Left ventricle myocardium superior (tissue), 1 donor: ENCODE measurements around the gene EIF4A3. TPM values are rescaled to one million over a fixed set of nuclear protein-coding genes. Genes with fewer than 3 reads are reported as not detected.

Source experiments
- ATAC-seq: fragments of 200-7000 bp; cut with Tn5 transposase; one replicate; pipeline ENCODE4 v1.9.1; 2020; ENCODE audit warnings: mild to moderate bottlenecking, moderate library complexity
- DNase-seq: peaks from one replicate; pipeline ENCODE4 v3.0.0-alpha.2; 2020
- intact Hi-C: fragments of 100-400 bp; cut with micrococcal nuclease; formaldehyde crosslinking; loops from one replicate; pipeline ENCODE4 v1.11.0; 2022
- total RNA-seq: library from RNA; stranded (reverse); fragmentation: NEBNext Ultra II Directional; extraction: Animal tissue kit (Norgen Biotek cat#: 25700); gene quantifications from one replicate; pipeline ENCODE4 v1.2.1, GENCODE V29; 2021
- donor health status: DM: no; HTN: yes; CAD: no; lungs with severe emphysema.

The EIF4A3 gene
- total RNA-seq, 1 donor from 2014 or later = 31.6 TPM

DNA sequence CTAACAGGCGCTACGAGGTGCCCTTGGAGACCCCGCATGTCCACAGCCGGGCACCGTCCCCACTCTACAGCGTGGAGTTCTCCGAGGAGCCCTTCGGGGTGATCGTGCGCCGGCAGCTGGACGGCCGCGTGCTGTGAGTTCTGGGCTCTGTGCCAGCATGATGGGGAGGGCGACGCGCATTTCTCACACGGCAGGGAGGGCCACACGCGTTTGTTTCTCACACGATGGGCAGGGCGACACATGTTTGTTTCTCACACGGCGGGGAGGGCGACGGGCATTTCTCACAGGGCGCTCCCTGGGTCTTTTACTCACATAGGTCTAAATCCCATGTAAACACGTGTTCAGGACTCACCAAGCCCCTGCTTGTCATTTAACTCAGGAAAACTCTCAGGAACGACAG is 41.2 kb downstream of the EIF4A3 start:
- intact Hi-C loops = no loop called here
- no peak for ATAC-seq
- peak; percentile 33 for DNase-seq

DNA sequence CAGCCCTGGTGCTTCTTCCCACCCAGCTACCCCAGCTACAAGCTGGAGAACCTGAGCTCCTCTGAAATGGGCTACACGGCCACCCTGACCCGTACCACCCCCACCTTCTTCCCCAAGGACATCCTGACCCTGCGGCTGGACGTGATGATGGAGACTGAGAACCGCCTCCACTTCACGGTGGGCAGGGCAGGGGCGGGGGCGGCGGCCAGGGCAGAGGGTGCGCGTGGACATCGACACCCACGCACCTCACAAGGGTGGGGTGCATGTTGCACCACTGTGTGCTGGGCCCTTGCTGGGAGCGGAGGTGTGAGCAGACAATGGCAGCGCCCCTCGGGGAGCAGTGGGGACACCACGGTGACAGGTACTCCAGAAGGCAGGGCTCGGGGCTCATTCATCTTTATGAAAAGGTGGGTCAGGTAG is 42.0 kb downstream of the EIF4A3 start:
- DNase-seq = peak; percentile 22
- intact Hi-C loops = no loop called here
- no peak for ATAC-seq

DNA sequence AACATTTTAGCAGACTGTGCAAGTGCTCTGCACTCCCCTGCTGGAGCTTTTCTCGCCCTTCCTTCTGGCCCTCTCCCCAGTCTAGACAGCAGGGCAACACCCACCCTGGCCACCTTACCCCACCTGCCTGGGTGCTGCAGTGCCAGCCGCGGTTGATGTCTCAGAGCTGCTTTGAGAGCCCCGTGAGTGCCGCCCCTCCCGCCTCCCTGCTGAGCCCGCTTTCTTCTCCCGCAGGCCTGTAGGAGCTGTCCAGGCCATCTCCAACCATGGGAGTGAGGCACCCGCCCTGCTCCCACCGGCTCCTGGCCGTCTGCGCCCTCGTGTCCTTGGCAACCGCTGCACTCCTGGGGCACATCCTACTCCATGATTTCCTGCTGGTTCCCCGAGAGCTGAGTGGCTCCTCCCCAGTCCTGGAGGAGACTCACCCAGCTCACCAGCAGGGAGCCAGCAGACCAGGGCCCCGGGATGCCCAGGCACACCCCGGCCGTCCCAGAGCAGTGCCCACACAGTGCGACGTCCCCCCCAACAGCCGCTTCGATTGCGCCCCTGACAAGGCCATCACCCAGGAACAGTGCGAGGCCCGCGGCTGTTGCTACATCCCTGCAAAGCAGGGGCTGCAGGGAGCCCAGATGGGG is 42.5 kb downstream of the EIF4A3 start:
- DNase-seq (peak; percentile 19), ATAC-seq (no peak)
- intact Hi-C loops = no loop called here

DNA sequence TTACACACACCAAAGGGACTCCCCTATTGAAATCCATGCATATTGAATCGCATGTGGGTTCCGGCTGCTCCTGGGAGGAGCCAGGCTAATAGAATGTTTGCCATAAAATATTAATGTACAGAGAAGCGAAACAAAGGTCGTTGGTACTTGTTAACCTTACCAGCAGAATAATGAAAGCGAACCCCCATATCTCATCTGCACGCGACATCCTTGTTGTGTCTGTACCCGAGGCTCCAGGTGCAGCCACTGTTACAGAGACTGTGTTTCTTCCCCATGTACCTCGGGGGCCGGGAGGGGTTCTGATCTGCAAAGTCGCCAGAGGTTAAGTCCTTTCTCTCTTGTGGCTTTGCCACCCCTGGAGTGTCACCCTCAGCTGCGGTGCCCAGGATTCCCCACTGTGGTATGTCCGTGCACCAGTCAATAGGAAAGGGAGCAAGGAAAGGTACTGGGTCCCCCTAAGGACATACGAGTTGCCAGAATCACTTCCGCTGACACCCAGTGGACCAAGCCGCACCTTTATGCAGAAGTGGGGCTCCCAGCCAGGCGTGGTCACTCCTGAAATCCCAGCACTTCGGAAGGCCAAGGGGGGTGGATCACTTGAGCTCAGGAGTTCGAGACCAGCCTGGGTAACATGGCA is 43.4 kb downstream of the EIF4A3 start:
- intact Hi-C loops = no loop called here
- ATAC-seq (no peak), DNase-seq (peak; percentile 18)

DNA sequence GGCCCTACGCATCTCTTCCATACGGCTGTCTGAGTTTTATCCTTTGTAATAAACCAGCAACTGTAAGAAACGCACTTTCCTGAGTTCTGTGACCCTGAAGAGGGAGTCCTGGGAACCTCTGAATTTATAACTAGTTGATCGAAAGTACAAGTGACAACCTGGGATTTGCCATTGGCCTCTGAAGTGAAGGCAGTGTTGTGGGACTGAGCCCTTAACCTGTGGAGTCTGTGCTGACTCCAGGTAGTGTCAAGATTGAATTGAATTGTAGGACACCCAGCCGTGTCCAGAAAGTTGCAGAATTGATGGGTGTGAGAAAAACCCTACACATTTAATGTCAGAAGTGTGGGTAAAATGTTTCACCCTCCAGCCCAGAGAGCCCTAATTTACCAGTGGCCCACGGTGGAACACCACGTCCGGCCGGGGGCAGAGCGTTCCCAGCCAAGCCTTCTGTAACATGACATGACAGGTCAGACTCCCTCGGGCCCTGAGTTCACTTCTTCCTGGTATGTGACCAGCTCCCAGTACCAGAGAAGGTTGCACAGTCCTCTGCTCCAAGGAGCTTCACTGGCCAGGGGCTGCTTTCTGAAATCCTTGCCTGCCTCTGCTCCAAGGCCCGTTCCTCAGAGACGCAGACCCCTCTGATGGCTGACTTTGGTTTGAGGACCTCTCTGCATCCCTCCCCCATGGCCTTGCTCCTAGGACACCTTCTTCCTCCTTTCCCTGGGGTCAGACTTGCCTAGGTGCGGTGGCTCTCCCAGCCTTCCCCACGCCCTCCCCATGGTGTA is 44.1 kb downstream of the EIF4A3 start:
- ATAC-seq (no peak), DNase-seq (peak; percentile 25)
- intact Hi-C loops = no loop called here

DNA sequence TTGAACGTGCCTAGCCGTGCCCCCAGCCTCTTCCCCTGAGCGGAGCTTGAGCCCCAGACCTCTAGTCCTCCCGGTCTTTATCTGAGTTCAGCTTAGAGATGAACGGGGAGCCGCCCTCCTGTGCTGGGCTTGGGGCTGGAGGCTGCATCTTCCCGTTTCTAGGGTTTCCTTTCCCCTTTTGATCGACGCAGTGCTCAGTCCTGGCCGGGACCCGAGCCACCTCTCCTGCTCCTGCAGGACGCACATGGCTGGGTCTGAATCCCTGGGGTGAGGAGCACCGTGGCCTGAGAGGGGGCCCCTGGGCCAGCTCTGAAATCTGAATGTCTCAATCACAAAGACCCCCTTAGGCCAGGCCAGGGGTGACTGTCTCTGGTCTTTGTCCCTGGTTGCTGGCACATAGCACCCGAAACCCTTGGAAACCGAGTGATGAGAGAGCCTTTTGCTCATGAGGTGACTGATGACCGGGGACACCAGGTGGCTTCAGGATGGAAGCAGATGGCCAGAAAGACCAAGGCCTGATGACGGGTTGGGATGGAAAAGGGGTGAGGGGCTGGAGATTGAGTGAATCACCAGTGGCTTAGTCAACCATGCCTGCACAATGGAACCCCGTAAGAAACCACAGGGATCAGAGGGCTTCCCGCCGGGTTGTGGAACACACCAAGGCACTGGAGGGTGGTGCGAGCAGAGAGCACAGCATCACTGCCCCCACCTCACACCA is 44.8 kb downstream of the EIF4A3 start:
- DNase-seq (peak; percentile 46), ATAC-seq (peak; percentile 10)
- intact Hi-C loops = no loop called here

DNA sequence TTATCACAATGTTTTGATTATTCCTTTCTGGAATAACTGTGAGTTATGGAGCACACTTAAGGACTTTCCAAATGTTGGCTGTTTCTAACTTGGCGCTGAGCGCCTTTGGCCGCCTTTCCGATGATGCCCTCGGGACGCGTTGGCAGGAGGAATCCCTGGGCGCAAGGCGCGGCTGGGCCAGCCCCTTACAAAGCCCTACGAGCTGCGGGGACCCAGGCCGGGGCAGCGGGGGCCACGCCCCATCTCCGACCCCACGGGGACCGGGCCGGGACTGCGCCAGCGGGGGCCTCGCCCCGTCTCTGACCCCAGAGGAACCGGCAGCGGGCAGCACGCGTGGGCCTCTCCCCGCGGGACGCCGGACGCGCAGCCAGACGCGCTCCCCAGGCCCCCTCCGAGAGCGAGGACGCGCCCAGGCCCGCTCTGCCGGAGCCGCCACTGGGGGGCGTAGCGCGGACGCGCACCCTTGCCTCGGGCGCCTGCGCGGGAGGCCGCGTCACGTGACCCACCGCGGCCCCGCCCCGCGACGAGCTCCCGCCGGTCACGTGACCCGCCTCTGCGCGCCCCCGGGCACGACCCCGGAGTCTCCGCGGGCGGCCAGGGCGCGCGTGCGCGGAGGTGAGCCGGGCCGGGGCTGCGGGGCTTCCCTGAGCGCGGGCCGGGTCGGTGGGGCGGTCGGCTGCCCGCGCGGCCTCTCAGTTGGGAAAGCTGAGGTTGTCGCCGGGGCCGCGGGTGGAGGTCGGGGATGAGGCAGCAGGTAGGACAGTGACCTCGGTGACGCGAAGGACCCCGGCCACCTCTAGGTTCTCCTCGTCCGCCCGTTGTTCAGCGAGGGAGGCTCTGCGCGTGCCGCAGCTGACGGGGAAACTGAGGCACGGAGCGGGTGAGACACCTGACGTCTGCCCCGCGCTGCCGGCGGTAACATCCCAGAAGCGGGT is 45.6 kb downstream of the EIF4A3 start, which contains the start of gene GAA:
TSS of gene GAA (plus strand) at position 571 of the 935 bp plus-strand sequence. CDS start 3,006 bp downstream, outside the sequence.
- intact Hi-C loops = no loop called here
- DNase-seq (peak; percentile 95), ATAC-seq (peak; percentile 93)

DNA sequence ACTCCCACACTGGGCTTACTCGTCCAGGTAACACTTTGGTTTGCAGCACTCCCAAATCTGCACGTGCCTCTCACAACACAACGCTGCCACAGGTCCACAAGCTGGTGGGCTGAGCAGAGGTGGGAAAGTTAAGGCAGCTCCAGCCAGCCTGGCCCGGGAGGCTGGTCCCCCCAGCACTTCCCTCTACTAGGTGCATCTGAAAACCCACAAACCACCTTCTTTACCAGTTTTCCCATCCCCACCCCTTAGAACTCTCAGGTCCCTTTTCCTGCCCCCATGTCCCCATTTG is 46.9 kb downstream of the EIF4A3 start:
- intact Hi-C loops = no loop called here
- ATAC-seq = no peak
- DNase-seq = no peak

DNA sequence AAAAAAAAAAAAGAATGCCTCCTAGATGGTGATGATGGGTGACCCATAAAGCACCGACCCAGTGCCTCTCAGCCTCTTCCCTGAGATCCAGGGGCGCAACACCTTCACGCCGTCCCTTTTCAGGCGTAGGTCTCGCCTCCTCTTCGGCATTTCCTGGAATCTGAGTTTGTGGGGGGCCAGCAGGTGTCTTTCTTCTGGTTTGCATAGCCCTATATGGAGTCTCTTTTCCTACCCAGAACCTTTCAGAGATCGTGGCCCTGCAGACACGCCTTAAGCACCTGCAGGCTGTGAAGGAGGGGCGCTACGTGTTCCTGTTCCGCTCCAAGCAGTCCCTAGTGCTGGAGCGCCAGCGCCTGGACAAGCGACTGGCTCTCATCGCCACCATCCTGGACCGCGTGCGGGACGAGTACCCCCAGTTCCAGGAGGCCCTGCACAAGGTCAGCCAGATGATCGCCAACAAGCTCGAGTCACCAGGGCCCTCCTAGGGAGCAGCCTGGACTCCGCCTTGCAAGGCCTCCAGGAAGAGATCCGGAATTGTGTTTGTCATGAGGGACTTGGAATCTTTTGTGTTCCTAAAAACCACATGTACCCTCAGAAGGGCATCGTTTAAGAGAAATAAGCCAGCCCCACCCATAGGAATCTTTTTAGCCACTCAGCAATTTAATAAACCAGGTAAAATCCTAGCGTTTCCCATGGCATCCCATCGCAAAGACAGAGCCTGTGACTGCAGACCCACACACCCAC is 47.5 kb downstream of the EIF4A3 start:
- DNase-seq (no peak), ATAC-seq (no peak)
- intact Hi-C loops = no loop called here

DNA sequence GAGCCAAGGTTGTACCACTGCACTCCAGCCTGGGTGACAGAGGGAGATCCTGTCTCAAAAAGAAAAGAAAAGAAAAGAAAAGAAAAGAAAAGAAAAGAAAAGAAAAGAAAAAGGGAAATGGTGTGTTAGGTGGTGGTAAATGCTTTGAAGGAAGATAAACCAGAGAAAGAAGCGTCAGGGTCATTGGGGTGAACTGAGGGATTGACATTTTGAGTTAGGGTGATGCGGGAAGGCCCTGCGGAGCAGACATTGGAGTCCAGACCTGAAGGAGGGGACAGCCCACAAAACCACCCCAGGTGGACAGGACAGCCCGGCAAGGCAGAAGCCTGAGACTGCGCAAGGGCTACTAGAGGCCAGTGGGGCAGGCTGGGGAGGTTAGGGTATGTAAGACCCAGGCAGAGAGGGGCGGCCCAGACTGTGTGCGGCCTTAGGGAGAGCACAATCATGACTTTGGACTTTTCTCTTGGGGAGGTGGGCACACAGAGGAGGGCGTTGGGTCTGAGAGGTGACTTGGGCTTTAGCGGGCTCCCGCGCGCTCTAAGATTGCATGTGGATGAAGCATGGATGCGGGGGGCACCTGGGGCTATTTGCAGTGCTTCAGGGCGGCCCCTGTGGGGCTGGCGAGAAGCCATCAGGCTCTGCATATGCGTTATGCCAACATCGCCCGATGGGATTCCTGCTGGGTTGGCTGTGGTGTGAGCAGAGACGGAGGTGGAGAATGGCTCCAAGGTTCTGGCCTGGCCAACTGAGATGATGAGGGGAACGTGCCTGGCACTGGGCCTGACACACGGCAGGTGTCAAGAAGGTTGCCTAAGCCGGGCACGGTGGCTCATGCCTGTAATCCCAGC is 48.9 kb downstream of the EIF4A3 start:
- ATAC-seq (no peak), DNase-seq (no peak)
- intact Hi-C loops = no loop called here

DNA sequence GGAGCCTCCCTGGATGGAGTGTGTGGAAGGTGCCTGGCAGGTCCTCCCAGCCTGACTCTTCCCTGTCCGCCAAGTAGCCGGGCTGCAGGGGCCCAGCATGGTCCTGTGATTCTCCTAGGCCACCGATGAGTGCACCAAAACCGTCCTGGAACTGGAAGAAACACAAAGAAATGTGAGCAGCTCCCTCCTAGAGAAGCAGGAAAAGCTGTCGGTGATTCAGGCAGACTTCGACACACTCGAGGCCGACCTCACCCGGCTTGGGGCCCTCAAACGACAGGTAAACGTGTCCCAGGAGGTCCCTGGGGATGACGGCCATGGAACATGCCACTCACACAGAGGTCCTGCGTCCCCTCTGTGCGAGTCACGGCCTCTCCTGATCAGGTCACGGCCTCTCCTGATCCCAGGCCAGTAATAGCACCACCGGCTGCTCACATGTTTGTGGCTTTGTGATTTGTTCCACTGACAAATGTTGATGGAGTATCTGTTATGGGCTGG is 49.8 kb downstream of the EIF4A3 start:
- DNase-seq = no peak
- intact Hi-C loops = no loop called here
- ATAC-seq = no peak

DNA sequence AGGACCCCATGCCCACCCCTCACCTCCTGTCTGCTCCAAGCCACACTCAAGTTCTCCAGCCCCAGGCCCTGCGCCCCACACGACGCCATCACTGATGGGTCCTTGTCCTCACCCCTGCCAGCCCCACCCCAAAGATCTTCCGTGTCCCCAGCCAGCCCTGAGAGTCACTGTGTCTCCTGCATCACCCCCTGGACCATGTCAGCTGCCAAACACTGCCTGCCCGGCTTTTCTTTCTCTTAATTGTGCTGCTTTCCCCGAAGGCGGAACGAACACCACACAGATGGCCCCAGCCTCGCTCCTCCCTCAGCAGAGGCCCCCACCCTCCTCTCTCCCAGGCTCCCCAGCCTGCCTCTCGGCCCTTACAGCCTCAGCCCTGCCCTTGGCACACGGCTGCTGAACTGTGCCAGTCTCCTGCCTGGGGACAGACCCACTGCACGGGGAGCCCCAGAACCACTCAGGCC is 50.3 kb downstream of the EIF4A3 start:
- intact Hi-C loops = no loop called here
- DNase-seq = no peak
- ATAC-seq = no peak

DNA sequence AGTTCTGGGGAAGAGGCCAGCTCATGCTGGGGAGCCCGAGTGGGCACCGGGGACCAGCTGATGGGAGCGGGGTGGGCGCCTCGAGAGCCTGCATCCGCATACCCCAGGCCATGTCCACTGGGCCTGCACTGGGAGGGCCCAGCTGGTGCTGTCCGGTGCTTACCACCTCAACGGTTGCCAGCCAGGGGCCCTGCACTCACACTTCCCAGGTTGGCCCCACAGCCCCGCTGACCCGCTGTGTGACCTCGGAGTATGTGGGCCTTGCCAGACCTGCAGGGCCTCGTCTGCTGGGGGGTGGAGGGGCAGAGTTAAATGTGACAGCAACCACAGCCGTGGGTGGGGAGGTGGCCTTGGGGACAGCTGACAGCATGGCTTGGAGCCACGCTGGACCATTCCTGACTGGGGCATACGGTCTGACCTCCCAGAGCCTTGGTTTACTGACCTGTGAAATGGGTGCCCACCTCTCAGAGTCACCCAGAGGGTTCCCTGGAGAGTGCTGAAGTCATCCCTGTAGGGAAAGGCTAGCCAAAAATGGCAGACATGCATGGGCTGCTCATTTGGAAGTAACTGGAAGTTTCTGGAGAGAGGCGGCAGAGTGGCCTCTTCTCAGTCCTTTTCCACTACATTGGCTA is 51.0 kb downstream of the EIF4A3 start:
- ATAC-seq (no peak), DNase-seq (no peak)
- intact Hi-C loops = no loop called here

DNA sequence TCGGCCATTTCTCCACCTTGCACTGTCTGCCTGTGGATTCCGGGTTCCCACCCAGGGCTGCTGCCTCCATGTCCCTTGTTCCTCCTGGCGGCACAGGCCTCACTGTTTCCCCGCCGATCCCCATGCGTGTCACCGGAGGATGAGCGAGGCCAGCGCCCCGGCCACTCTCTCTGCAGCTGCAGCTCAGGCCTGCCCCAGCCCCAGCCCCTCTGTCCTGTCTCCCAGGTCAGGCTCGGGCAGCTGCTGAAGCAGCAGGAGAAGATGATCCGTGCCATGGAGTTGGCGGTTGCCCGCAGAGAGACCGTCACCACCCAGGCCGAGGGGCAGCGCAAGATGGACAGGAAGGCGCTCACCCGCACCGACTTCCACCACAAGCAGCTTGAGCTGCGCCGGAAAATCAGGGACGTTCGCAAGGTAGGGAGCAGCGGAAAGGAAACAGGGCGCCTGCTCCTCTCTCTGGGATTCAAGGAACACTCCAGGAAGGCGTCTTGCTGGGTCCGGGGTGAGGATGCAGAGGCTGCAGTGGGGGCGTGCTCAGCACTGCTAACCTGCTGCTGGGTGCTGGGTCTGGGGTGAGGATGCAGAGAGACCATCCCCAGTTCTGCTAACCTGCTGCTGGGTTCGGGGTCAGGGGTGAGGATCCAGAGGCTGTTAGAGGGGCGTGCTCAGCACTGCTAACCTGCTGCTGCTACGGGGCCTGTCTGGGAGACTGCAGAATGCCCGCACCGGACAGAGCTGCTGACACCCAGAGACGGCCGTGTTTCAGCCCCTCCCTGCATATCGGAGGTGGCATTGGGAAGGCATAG is 51.7 kb downstream of the EIF4A3 start:
- intact Hi-C loops = no loop called here
- DNase-seq (no peak), ATAC-seq (no peak)

DNA sequence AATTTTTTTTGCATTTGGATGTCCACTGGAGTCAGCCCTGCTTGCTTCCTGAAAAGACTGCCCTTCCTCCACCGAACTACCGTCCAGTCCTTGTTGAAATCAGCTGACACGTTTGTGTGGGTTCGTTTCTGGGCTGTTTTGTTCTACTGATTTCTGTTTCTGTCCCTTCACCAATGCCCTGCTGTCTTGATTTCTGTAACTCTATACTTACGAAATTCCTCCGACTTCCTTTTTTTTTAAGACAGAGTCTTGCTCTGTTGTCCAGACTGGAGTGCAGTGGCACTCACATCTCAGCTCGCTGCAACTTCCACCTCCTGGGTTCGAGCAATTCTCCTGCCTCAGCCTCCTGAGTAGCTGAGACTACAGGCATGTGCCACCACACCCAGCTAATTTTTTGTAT is 54.0 kb downstream of the EIF4A3 start:
- DNase-seq = no peak
- intact Hi-C loops = no loop called here
- peak; percentile 77 for ATAC-seq

DNA sequence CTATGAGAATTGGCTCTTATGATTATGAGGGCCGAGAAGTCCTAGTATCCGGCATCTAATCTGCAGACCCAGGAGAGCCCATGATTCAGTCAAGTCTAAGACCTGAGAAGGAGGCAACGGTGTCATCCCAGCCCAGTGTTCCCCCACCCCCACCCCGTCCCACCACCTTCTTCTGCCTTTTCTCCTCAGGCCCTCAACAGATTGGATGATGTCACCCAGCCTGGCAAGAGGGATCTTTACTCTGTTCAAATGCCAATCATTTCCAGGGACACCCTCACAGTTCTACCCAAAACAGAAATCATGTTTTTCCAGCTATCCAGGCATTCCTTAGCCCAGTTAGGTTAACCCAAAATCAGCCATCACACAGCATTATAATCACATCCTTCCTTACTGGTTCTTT is 55.6 kb downstream of the EIF4A3 start:
- DNase-seq (no peak), ATAC-seq (no peak)
- intact Hi-C loops = no loop called here
